HG02610 (cell line): Measurements from ENCODE around the gene ATP8B3.
"Not testable (repeated sequence)": the region's sequence is repeated elsewhere in the genome, so short reads cannot be mapped to it uniquely, and the experiment has no call there.

ENCODE experiments used
- ATAC-seq: cut with Tn5 transposase; IDR thresholded peaks from one replicate; pipeline ENCODE4 v1.9.1; 2021; ENCODE audit warnings: mild to moderate bottlenecking, moderate library complexity; ENCODE audit not compliant: unreplicated experiment

The ATP8B3 gene

DNA sequence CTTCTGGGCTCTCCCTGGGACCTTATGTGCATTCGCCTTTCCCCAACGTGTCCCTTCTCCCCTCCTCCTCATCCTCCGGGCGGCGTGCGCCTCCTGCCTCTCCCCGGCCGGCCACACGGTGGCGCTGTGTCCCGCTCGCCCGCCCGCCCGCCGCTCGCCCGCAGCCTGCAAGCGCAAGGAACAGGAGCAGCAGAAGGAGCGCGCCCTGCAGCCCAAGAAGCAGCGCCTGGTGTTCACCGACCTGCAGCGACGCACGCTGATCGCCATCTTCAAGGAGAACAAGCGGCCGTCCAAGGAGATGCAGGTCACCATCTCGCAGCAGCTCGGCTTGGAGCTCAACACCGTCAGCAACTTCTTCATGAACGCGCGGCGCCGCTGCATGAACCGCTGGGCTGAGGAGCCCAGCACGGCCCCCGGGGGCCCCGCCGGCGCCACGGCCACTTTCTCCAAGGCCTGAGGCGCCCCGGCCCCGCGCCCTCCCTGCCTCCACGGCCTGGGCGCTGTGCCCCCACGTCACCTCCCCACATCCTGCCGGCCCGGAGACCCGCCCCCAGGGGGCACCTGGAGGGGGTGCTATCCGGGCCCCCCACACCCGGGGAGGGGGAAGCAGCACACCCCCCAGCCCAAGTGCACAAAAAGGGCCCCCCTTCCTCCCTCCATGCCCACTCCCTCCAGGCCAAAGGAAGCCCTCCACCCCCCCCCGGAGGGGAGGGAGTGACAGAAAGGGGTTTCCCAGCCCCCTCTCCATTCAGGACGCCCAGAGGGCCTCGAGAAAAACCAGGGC lies 36.9 kb downstream of the ATP8B3 start:
- ATAC-seq: no peak

- no peak for ATAC-seq
These were observed 38.9 kb downstream of the ATP8B3 start for GRCh38 chr19:1773184-1773583.

DNA sequence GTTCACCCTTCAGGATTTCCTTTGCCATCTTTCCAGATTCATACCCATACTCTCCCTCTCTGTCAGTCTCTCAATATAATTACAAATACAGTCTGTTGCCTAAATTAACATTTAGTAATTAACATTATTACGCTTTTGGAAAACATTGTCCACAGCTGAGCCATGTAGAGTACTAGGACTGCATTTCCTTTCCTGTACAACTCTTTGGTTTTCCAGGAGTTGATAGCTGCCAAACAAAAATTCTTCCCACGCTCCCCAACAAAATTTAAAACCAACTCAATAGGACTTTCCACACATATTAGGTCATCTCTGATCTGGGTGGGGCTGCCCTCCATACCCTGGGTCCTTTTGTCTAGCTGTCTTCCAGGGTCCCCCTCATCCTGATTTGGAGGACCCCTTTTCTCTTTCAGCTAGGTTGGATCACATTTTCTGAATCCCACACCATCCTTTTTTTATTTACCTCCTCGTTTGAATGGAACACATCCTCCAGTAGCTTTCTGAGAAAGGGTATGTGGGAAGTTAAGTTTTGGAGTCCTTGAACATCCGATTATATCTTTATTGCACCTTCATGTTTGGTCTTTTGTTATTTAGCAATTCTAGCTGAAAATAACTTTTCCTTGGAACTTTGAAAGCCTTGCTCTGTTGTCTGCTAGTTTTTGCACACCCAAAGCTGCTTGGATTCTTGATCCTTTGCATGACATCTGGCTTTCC lies 41.1 kb downstream of the ATP8B3 start:
- no peak for ATAC-seq

GRCh38 chr19:1769645-1769985 lies 42.5 kb downstream of the ATP8B3 start:
- no peak for ATAC-seq

DNA sequence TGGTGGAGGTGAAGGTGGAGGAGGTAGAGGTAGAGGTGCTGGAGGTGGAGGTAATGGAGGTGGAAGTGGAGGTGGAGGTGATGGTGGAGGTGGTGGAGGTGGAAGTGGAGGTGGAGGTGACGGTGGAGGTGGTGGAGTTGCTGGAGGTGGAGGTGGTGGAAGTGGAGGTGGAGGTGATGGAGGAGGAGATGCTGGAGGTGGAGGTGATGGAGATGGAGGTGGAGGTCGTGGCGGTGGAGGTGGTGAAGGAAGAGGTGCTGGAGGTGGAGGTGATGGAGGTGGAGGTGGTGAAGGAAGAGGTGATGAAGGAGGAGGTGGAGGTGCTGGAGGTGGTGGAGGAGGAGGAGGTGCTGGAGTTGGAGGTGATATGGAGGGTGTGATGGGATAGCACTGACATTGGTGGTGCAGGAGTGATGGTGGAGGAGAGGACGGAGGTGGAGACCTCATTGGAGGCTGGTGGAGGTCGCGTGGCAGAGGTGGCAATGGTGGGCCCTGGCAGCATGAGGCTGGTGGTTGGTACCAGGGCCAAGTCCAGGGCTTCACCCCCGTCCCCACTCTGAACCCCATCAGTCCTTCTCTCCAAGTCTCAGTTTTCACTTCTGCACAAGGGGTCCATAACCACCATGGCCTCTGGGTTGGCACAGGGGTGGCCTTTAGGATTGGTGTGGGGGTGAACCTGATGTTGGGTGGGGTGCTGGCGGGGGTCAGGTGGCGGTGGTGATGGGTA lies 43.0 kb downstream of the ATP8B3 start:
- no peak for ATAC-seq

DNA sequence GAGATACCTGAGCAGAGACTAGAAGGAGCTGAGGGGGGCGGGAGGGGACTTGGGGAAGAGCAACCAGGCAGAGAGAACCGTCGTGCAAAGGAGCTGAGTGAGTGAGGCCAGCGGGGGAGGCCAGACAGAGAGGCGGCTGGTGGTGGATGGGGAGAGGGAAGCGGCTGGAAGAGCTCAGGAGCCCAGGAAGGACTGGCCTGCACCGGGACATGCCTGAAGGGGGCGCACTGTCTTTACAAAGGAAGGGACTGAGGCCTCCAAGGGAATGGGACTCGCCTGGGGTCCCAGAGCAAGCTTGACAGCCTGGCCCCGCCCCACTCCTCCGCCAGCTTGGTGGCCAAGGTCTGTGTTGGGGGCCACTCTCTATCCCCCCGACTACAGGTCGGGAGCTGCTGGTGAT lies 43.8 kb downstream of the ATP8B3 start:
- no peak for ATAC-seq

- ATAC-seq: no peak
These were observed 44.6 kb downstream of the ATP8B3 start for GRCh38 chr19:1767464-1767933.

- ATAC-seq: no peak
These were observed 45.2 kb downstream of the ATP8B3 start for GRCh38 chr19:1766800-1767352.

DNA sequence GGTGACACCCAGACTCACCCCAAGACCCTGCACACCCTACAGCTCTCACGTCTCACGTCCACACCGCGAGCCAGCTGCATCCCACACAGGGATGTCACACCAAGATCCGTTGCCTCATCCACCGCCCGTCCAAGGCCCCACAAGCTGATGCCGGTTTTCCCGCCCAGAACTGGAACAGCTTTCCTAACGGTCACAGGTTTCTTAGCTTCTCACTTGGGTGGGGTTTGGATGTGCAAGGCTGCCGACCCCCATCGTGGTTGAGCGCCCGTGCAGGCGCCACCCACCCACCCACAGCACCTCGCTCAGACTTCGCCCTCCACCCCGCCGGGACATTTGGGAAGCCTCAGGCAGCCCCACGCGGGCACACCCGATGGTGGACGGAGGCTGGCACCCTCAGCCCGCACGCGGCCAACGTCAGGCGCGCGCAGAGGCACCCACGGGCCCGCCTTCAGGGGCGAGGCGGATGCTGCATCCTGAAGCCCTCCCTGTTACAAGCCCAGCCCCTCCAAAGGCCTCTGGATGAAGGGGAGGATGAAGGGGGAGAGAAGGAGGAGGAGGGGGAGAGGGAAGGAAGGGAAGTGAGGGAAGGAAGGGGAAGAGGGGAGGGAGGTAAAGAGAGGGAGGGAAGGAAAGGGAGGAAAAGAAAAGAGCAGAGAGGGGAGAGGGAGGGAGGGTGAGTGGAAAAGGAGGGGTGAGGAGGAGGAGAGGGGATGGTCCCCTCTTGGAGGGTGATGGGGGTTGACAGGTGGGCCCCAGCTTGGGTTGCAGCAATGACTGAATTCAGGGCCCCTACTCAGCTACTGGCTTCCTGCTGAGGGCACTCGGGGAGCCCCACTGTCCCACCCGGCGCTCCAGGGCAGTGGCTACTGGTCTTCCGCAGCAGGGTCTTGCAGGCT lies 45.9 kb downstream of the ATP8B3 start:
- no peak for ATAC-seq

DNA sequence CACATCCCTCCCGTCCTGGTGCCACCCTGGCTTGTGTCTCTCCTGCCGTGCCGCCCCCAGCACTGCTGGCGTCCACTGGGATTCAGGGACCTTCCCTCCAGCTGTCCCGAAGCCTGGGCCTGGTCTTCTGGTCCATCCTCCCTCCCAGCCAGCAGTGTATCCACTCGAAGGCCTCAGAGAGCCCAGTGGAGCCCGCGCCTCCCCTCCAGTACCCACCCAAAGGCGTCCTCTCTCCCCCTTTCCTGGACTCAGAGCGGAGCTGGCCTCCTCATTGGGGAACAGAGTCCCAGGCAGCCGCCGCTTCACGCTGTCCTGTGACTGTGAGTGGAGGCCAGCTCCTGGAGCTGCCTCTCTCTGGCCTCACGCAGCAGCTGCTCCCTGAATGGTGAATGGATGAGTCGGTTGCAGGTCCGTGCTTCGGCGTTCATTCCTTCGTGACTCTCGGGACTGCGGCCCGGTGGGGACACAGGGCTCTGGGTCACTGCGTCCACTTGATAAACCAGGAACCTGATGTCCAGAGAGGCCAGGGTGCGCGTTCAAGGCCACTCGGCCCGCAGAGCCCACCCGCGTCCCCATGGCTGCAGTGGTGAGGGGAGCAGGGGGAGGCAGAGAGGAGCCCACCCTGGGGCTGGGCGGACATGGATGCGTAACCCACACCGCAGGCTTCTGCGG lies 46.7 kb downstream of the ATP8B3 start:
- no peak for ATAC-seq

GRCh38 chr19:1764729-1765128 lies 47.3 kb downstream of the ATP8B3 start:
- no peak for ATAC-seq

DNA sequence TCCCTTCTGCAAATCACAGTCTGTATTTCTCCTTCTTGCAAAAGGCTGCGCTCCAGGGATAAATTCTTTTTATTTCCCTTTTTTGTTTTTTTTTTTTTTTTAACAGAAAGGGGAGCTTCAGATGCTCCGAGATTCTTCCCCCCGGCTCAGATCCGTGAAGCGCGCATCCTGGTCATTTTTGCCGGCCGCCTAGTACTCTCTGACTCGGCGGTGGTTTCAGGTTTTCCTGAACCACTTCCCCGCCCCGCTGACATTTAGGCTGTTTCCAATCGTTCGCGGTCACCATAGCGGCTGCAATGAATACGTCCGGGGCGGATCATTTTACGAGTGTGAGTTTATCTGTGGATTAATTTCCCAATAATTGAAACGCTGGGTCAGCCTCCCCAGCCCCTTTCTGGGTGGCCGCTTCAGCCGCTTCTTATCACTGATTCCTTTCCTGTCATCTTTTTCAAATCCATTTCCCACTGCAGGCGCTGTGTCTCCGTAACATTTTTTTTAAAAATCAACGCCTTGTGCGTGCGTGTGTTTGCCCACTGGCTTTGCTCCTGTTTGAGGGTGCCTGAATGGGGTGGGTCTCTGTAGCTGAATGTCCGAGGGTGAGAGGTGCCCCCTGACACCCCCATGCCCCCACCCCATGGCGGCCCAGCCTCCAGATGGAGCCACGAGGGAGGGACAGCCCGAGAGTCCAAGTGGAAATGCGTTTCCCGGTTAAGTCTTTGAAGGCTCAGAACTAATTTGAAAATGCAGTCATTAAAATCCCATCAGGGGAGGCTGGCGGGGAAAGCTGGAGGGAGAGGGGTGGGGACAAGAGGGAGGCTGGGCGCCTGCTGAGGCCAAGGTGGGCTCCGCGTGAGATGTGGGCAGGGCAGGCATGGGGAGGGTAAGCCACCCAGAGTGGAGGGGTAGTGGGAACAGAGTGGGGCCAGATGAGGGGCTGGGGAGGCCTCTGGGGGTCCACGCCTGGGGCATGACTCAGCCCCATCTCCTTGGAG lies 48.1 kb downstream of the ATP8B3 start:
- no peak for ATAC-seq

DNA sequence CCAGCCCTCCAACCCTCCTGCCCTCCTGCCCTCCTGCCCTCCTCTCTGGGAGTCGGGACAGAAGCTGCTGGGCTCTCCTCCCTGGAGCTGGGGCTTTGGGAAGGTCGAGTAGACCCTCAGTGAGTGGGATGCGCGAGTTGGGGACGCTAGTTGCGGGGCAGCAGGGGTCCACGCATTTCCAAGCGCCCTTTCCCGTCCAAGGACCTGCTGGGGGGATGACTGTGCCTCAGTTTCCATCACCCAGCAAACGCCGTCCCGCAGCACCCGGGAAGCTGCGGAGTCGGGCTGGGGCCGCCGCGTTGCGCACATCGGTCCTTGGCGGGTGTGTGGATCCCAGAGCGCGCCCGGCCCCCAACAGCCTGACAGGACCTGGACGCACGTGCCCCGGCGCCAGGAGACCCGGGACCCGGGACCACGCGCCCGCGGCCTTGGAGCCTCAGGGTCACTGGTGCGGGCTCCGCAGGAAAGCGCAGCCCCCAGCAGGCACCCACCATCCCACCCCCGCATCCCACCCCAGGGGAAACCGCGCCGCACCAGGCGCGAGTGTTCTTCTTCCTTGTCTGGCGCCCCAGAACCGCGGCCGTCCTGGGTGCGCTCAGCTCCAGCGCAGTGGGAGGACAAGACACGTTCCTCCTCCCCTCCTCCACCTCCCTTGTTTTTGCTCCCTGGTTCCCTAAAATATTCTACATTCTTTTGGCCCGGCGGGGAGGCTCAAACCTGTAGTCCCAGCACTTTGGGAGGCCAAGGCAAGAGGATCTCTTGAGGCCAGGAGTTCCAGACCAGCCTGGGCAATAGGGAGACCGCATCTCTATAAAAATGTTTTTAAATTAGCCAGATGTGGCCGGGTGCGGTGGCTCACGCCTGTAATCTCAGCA lies 49.6 kb downstream of the ATP8B3 start:
- ATAC-seq: no peak

GRCh38 chr19:1761528-1762242 lies 50.4 kb downstream of the ATP8B3 start:
- ATAC-seq: no peak

GRCh38 chr19:1760786-1761527 lies 51.1 kb downstream of the ATP8B3 start:
- ATAC-seq: not testable (repeated sequence)

DNA sequence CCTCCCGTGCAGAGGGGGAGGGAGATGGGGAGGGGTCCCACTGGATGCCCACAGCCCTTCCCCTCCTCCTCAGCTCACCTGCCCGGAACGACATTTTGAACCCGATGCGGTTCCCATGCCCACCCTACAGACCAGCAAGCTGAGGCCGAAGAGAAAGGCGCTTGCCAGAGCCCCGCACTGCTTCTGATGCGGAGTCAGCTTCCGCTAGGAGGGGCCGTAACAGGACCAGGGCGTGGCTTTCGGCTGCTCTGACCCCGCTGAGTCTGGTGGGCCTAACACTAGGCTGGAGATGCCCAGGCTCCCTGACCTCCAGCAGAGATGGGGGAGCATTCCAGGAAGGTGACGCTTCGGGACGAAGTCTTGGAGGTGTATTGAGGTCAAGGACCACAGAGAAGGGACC lies 52.1 kb downstream of the ATP8B3 start:
- ATAC-seq: no peak
